NCI-H526 (cell line): ENCODE results near the gene KRT6C.

ENCODE experiments used
- DNase-seq, 2 experiments: peaks; one replicate each; lab custom pipeline; 2025; lab: John Stamatoyannopoulos, UW

Gene KRT6C

GRCh38 chr12:52434760-52435530 lies 38.7 kb downstream of the KRT6C start:
- DNase-seq: no peak

GRCh38 chr12:52434081-52434733 lies 39.4 kb downstream of the KRT6C start, which contains the start of gene KRT75:
KRT75 (minus strand) TSS chr12:52434371; CDS start chr12:52434304, 67 bp downstream.
- no peak for DNase-seq

- DNase-seq: no peak
Observed at GRCh38 chr12:52433501-52434080, 40.0 kb downstream of the KRT6C start.

- DNase-seq: no peak
Observed at GRCh38 chr12:52432559-52433207, 40.9 kb downstream of the KRT6C start.

- peak in 1 of 2 experiments; percentile 11 for DNase-seq
Observed at GRCh38 chr12:52428121-52428520, 45.5 kb downstream of the KRT6C start.

- DNase-seq: no peak
Observed at GRCh38 chr12:52427083-52427482, 46.5 kb downstream of the KRT6C start.

GRCh38 chr12:52426034-52426433 lies 47.6 kb downstream of the KRT6C start:
- DNase-seq: no peak

- DNase-seq: no peak
Observed at GRCh38 chr12:52425466-52425865, 48.1 kb downstream of the KRT6C start.

GRCh38 chr12:52423661-52424500 lies 49.7 kb downstream of the KRT6C start:
- no peak for DNase-seq

- DNase-seq: no peak
Observed at GRCh38 chr12:52423035-52423434, 50.6 kb downstream of the KRT6C start.

GRCh38 chr12:52419656-52420055 lies 53.9 kb downstream of the KRT6C start:
- DNase-seq: no peak

- no peak for DNase-seq
Observed at GRCh38 chr12:52418576-52419110, 55.0 kb downstream of the KRT6C start.
